ENCODE results near the gene CTNNA2. TPM values are rescaled to one million over a fixed set of nuclear protein-coding genes. Genes with fewer than 3 reads are reported as not detected.

Gene CTNNA2
- polyA plus RNA-seq, 1 of the 3 experiments (the other 2 are of a cell fraction), result 0.30 TPM

GRCh38 chr2:79669714-79670113 is 156.9 kb downstream of the CTNNA2 start:
- no peak for DNase-seq
- CTCF ChIA-PET, result interaction anchor here (1.3 kb wide), 1 partner anchor 30 kb away, joined by 4 read pairs; no protein-coding TSS in a partner anchor
- H3K4me2 ChIP-seq, result no peak overlapping the region

More at GRCh38 chr2:79669714-79670113, 156.9 kb downstream of the CTNNA2 start:
- no peak overlapping the region for H3K9ac ChIP-seq
- TF ChIP-seq NFIC (IDR thresholded peaks at IDR 0.05; ENCODE audit: borderline replicate concordance), result no peak
- TF ChIP-seq REST (IDR thresholded peaks at IDR 0.05; ENCODE audit: low read depth, low read length), result no peak
- TF ChIP-seq USF1 (IDR thresholded peaks at IDR 0.05; ENCODE audit: borderline replicate concordance, low read depth), result no peak
- no peak for TF ChIP-seq MXI1 (IDR thresholded peaks at IDR 0.05; ENCODE audit: low read depth, low read length)
- TF ChIP-seq FOXM1 (IDR thresholded peaks at IDR 0.05; ENCODE audit: low read depth), result no peak
- no peak for TF ChIP-seq YY1 (IDR thresholded peaks at IDR 0.05; ENCODE audit: low read depth)
- no peak for TF ChIP-seq MEF2A (IDR thresholded peaks at IDR 0.05; ENCODE audit: borderline replicate concordance, low read depth)
- no peak for TF ChIP-seq PBX3 (IDR thresholded peaks at IDR 0.05)
- TF ChIP-seq GATA2 (CRISPR knock-in tag; IDR thresholded peaks at IDR 0.05), result no peak
- no peak for TF ChIP-seq TAF1 (IDR thresholded peaks at IDR 0.05; ENCODE audit: borderline replicate concordance, low read depth, low read length)
- no peak for TF ChIP-seq TEAD4 (IDR thresholded peaks at IDR 0.05; ENCODE audit: borderline replicate concordance, insufficient read depth)
- TF ChIP-seq SMC3 (IDR thresholded peaks at IDR 0.05; ENCODE audit: low read depth, low read length), result no peak
- TF ChIP-seq CTCF (IDR thresholded peaks at IDR 0.05), result no peak
- no peak for TF ChIP-seq JUND (IDR thresholded peaks at IDR 0.05)
- no peak for TF ChIP-seq FOXJ3 (CRISPR knock-in tag; IDR thresholded peaks at IDR 0.05)
- no peak for TF ChIP-seq USF2 (IDR thresholded peaks at IDR 0.05; ENCODE audit: borderline replicate concordance, low read depth, low read length)
- TF ChIP-seq CHD2 (IDR thresholded peaks at IDR 0.05; ENCODE audit: low read length, partially characterized antibody), result no peak
- H3K9me2 ChIP-seq, result no peaks in the 10 kb centered on the region
- H3K27me3 ChIP-seq (ENCODE audit: insufficient read depth), result no peaks in the 10 kb centered on the region
- no peaks in the 10 kb centered on the region for H3K79me2 ChIP-seq (ENCODE audit: insufficient read depth)
- H4K20me1 ChIP-seq (ENCODE audit: insufficient read depth), result no peaks in the 10 kb centered on the region
- no peaks in the 10 kb centered on the region for H3K9me3 ChIP-seq
- no peaks in the 10 kb centered on the region for H3K36me3 ChIP-seq (replicated peaks in 1 of 2; ENCODE audit: control insufficient read depth in 1 of 2, insufficient read depth in 2 of 2, low read length in 1 of 2)
- H3F3A ChIP-seq (replicated peaks; ENCODE audit: insufficient read depth), result no peaks in the 10 kb centered on the region
- no peak overlapping the region for H3K27ac ChIP-seq (ENCODE audit: low read depth in 2 of 2, low read length in 1 of 2)
- POLR2A ChIA-PET, result no interaction called here
- H2AFZ ChIP-seq (ENCODE audit: low read depth), result no peak overlapping the region
- H3K4me3 ChIP-seq (ENCODE audit: low read depth in 2 of 2, low read length in 1 of 2), result no peak overlapping the region
- no peaks in the 10 kb centered on the region for H3K4me1 ChIP-seq (ENCODE audit: control insufficient read depth in 1 of 2, insufficient read depth in 2 of 2, low read depth in 1 of 2, low read length in 1 of 2)
- WGBS (ENCODE audit: low lambda C conversion rate), result 31% methylated on average over 3 of the region's 5 CpGs

All from SK-N-SH (cell line).